Keratinocyte (primary cell): ENCODE data around the gene DEDD2.

Experiments
- CTCF ChIP-seq, 3 experiments: IDR thresholded peaks in 1 of 3; conservative IDR thresholded peaks in 1 of 3; optimal IDR thresholded peaks in 1 of 3; 2 replicates in 2 of 3; 3 replicates in 1 of 3; pipeline versions ENCODE3 to v1.5.1; 2011; ENCODE audit warnings: low read length in 3 of 3, mild to moderate bottlenecking in 3 of 3, moderate library complexity in 2 of 3, control low read depth in 1 of 3, inconsistent platforms in 1 of 3; ENCODE audit not compliant: insufficient read depth in 2 of 3; ENCODE audit errors: extremely low read depth in 1 of 3
- EZH2 ChIP-seq: IDR thresholded peaks from one replicate; pipeline ENCODE4 v1.6.1; 2012; ENCODE audit warnings: inconsistent platforms, mild to moderate bottlenecking, low read length, moderate library complexity

DNA sequence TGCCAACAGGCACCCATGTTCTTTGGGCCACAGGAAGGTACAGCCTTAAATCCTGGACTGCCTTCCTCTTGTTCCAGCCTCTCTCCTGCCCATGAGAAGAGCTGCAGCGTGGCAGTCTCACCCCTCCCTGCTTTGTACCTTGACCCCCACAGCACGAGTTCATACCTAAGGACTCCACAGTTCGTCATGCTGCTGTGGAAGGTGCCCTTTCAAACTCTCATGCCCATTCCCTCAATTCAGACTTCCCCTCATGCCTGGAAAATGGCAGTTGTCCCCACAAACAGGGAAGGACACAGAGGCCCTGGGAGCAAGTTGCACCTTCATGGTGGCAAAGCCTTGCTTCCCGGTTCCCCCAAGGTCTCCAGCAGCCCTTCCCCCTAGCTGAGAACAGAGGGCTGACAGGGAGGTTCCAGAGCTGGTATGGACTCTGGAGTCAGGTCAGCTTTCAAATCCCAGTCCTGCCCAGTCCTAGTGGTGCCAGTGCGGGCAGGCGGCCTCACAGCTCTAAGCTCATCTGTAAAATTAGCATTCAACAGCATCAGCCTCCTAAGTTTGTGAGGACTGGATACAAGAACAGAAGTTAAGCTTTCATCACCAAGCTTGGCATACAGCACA is 16.3 kb upstream of the DEDD2 start:
- TF ChIP-seq CTCF (optimal IDR thresholded peaks at IDR 0.05 in 1 of 3, IDR thresholded peaks at IDR 0.05 in 1 of 3, conservative IDR thresholded peaks at IDR 0.05 in 1 of 3; ENCODE audit: extremely low read depth in 1 of 3, insufficient read depth in 2 of 3, low read length in 3 of 3) (no peak), EZH2 (no peak)
